GM21423 (cell line): ENCODE measurements around the gene RAMACL.

Experiments
- ATAC-seq: cut with Tn5 transposase; IDR thresholded peaks from one replicate; pipeline ENCODE4 v1.9.1; 2021; ENCODE audit warnings: mild to moderate bottlenecking, moderate library complexity; ENCODE audit not compliant: unreplicated experiment

RAMACL gene

DNA sequence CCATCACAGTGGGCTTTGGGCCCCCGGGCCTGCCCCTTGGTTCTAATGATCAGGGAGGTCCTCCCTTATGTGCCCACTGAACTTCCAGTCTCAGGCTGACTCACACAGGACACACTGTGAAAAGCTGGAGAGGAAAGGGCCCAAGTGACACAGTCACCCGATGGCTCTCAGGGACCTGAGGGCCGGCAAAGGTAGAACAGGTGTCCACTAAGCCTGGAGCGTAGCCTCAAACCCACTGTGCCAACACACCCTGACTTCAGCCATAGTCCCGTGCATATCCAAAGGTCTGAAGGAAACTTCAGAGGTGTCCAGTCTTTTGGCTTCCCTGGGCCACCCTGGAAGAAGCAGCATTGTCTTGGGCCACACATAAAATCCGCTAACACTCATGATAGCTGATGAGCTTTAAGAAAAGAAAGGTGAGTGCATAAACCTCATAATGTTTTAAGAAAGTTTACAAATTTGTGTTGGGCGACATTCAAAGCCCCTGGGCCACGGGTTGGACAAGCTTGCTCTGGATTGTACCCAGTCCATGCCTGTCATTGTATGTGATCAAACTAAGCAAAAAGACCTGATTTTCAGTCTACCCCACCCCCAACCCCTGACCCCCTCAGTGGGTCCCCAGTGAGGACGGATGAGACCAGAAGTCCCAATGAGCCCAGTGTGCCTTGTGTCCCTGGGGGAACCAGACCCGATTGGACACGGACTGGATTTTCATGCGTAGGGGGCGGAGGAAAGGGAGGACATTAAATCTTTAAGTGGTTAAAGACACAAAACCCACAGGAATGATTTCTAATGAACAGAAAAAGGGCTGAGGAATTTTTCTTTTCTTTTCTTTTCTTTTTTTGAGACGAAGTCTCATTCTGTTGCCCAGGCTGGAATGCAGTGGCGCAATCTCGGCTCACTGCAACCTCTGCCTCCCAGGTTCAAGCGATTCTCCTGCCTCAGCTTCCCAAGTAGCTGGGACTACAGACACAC lies 6.1 kb downstream of the RAMACL start:
- no peak for ATAC-seq

- ATAC-seq: no peak
These were observed 7.1 kb downstream of the RAMACL start for GRCh38 chr6:166579237-166579850.

- no peak for ATAC-seq
These were observed 7.8 kb downstream of the RAMACL start for GRCh38 chr6:166578536-166579236.

- no peak for ATAC-seq
These were observed 11.3 kb downstream of the RAMACL start for GRCh38 chr6:166575205-166575604.

GRCh38 chr6:166573511-166574216 lies 12.8 kb downstream of the RAMACL start:
- no peak for ATAC-seq

- ATAC-seq: no peak
These were observed 13.9 kb downstream of the RAMACL start for GRCh38 chr6:166572370-166573261.

GRCh38 chr6:166570929-166571713 lies 15.4 kb downstream of the RAMACL start:
- no peak for ATAC-seq

- ATAC-seq: no peak
These were observed 17.3 kb downstream of the RAMACL start for GRCh38 chr6:166569206-166569605.

DNA sequence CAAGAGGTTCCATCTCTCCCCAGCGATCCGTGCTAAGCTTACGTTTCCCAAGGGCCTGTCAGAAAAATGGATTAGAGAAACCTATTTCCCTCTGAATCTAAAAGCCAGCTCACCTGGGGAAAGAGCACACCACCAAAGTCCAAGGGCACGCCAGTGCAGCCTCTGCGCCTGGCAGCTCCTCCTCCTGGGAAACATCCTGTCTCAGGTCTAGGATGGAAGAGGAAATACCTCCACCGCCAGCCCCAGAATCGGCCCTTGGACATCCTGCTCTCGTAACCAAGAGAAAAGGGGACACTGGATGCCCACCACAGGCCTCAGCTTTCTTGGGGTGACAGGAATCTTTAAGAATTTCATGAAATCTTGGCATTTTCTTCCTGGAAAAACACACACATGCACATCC lies 18.7 kb downstream of the RAMACL start:
- ATAC-seq: no peak

DNA sequence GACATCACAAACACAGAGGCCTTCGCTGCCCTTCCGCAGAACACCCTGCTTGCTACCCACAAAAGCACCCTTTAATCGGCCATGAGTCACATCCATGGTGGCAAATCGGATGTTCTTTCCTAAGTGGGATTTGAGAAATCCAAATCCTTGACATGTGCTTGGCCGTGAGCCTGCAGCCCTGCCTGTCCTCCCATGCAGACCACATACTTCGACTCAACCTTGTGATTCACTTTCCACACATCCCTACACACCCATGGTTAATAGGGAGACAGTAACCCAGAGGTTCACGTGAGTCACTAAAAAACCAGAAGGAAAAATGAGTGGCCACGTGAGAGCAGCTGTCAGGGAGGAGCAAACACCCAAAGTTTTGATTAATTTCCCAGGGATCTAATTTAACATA lies 19.4 kb downstream of the RAMACL start:
- ATAC-seq: no peak

- ATAC-seq: no peak
These were observed 20.2 kb downstream of the RAMACL start for GRCh38 chr6:166566026-166567011.

DNA sequence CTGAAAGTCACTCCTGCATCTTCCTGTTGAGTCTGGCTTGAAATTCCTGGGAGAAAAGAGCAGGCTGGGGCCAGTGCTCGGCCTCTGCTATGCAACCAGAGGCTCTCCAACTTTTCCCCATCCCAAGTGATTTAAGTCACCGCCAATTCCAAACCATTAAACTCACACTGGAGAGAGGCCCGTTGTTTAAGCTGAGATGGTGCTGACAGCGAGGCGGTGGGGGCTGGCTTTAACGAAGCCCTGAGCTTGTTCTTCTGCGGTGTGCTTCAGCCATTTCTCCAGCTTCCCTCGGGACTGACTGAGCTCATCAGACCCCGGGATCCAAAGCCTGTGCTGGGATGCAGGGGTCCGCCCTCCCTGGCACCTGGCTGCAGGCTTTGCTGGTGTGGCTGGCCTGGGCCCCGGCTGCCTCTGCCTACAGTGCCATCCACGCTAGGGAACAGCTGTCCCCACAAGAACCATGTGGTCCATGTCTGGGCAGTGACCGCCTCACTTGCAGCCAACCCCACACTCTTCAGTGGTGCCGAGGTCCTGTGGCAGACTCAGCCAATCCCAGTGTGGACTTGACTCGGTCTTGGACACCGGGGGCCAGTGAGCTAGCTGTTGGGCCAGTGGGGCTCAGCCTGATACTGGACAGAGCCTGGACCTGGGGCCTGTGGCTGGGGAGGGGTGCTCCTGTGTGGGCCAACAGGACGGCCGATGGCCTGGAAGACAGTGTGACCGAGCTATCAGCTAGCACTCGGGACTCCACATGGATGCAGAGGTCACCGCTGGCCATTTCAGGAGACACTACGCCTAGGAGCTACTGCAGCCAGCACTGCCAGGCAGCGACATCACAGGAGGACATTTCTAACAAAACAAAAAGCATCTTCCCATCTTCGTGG lies 21.2 kb downstream of the RAMACL start:
- no peak for ATAC-seq

- ATAC-seq: no peak
These were observed 22.7 kb downstream of the RAMACL start for GRCh38 chr6:166563805-166564204.

DNA sequence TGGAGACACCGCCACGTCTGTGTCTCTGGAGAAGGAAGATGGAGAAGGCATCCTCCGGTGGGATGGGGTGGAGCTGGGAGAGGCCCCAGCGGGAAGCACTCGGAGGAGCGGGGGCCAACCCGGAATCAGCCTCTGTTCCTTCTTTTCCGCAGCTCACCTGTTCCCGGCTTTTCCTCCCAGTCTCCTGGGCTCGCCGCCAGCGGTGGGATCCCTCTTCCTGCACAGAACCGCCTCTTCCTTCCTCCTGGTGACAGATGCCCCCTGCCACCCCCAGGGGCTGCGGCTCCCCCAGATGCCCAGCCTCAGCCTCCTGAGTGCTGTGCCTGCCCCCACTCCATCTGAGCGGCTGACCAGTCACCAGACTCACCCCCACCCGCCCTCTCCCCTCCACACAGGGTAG lies 23.3 kb downstream of the RAMACL start:
- no peak for ATAC-seq

DNA sequence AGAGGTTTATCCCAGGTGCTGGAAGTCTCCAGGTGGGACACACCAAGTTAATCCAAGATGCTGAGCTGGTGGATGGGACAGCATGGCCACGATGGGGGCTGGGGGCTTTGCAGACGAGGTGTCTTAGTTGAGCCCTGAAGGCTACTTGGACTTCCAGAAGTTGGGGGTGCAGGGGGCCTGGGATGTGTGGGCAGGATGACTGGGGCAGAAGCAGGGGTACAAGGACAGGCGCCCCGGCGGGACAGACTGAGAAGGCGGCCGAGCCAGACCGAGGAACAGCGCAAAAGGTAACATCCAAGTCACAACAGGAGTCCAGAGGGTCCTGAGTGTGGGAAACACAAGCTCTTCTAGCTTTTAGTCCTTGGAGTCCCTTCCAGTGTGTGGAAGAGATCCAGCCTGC lies 23.8 kb downstream of the RAMACL start:
- ATAC-seq: no peak

- ATAC-seq: no peak
These were observed 24.6 kb downstream of the RAMACL start for GRCh38 chr6:166561771-166562359.

GRCh38 chr6:166560222-166560621 lies 26.3 kb downstream of the RAMACL start:
- no peak for ATAC-seq
